AG04449 (cell line): Measurements from ENCODE around the gene AGPS.

ENCODE experiments used
- CTCF ChIA-PET: fragments of 350-600 bp; formaldehyde crosslinking; extraction: SDS; loops from one replicate; lab custom pipeline; 2021; ENCODE audit warnings: antibody characterized with exemption; lab: Yijun Ruan, JAX
- POLR2A ChIA-PET: fragments of 400-600, 350-600 bp; formaldehyde crosslinking; extraction: SDS; loops from one replicate; lab custom pipeline; 2020; ENCODE audit warnings: antibody characterized with exemption, inconsistent platforms; lab: Yijun Ruan, JAX
- DNase-seq: peaks from one replicate; pipeline ENCODE4 v3.0.0-alpha.2; 2010; ENCODE audit warnings: low read depth, low spot score
- H3K4me3 ChIP-seq: 2 replicates; pipeline ENCODE4 v1.5.1; 2011; ENCODE audit warnings: low read depth, mild to moderate bottlenecking, control low read depth, low read length
- TF ChIP-seq, protein P1 (sequence below): IDR thresholded peaks from one replicate; pipeline ENCODE4 v1.5.1; 2011; ENCODE audit warnings: mild to moderate bottlenecking, moderate library complexity, low read length, control low read depth, inconsistent platforms; ENCODE audit not compliant: insufficient read depth; ENCODE audit errors: missing control alignments

The AGPS gene

GRCh38 chr2:177568893-177569292, 176.3 kb downstream of the AGPS start:
- ChIA-PET CTCF (interaction anchor here (1.0 kb wide), 1 partner anchor 36 kb away, joined by 5 read pairs; no protein-coding TSS in a partner anchor), POLR2A (no interaction called here)
- TF ChIP-seq, protein P1, sequence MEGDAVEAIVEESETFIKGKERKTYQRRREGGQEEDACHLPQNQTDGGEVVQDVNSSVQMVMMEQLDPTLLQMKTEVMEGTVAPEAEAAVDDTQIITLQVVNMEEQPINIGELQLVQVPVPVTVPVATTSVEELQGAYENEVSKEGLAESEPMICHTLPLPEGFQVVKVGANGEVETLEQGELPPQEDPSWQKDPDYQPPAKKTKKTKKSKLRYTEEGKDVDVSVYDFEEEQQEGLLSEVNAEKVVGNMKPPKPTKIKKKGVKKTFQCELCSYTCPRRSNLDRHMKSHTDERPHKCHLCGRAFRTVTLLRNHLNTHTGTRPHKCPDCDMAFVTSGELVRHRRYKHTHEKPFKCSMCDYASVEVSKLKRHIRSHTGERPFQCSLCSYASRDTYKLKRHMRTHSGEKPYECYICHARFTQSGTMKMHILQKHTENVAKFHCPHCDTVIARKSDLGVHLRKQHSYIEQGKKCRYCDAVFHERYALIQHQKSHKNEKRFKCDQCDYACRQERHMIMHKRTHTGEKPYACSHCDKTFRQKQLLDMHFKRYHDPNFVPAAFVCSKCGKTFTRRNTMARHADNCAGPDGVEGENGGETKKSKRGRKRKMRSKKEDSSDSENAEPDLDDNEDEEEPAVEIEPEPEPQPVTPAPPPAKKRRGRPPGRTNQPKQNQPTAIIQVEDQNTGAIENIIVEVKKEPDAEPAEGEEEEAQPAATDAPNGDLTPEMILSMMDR, result no peak
- DNase-seq, result no peak
- H3K4me3 ChIP-seq, result no peak overlapping the region

- no peak overlapping the region for H3K4me3 ChIP-seq
- POLR2A ChIA-PET, result no interaction called here
- CTCF ChIA-PET, result no interaction called here
- TF ChIP-seq, protein P1, result no peak
- no peak for DNase-seq
These were observed 179.7 kb downstream of the AGPS start for GRCh38 chr2:177572236-177572671.

- CTCF ChIA-PET, result interaction anchor here (0.6 kb wide), 1 partner anchor 436 kb away, joined by 3 read pairs; no protein-coding TSS in a partner anchor
- TF ChIP-seq, protein P1, result no peak
- POLR2A ChIA-PET, result no interaction called here
- DNase-seq, result no peak
- H3K4me3 ChIP-seq, result no peak overlapping the region
These were observed 180.5 kb downstream of the AGPS start for GRCh38 chr2:177573120-177573519.

GRCh38 chr2:177574356-177574755, 181.8 kb downstream of the AGPS start:
- H3K4me3 ChIP-seq, result no peak overlapping the region
- no peak for DNase-seq
- ChIA-PET CTCF (interaction anchor here (1.7 kb wide), 1 partner anchor 30 kb away, joined by 8 read pairs; no protein-coding TSS in a partner anchor), POLR2A (interaction anchor here (0.6 kb wide), 1 partner anchor 166 kb away, joined by 4 read pairs; no protein-coding TSS in a partner anchor)
- TF ChIP-seq, protein P1, result no peak

DNA sequence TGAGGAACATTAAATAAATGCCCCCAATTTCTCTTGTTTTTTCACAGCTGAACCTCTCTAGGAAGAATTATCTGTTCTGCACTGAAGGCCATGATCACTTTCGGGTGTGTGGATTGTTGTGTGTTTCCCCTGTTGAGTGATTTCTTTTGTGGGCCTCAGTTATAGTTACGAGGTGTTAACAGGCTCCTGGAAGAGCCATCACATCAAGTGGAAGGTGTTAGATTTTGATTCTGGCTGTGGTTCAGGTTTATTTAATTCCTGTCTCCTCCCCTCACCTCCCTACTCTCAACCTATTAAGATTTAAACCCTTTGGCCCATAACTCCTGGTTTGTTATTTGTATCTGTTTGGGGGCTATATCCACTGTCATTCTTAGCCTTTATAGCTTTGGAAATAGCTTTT, 182.8 kb downstream of the AGPS start:
- no peak for DNase-seq
- no peak overlapping the region for H3K4me3 ChIP-seq
- POLR2A ChIA-PET, result no interaction called here
- TF ChIP-seq, protein P1, result no peak
- CTCF ChIA-PET, result no interaction called here

DNA sequence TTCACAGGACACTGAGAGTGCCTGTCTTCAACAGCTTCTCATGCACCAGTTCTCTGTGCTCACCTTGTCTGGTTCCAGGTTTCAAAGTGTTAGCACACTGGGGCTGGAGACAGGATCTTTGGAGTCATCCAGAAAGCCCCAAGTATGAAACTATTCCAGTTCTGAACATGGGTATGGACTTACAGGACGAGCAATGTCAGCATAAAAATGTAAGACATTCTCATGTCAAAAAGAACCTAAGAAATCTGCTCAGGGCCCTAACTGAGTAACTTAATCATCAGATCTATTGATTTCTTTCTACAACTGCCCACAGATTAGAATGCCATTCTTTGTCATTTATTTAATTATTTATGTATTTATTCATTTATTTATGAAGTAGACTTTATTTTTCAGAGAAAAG, 184.5 kb downstream of the AGPS start:
- CTCF ChIA-PET, result interaction anchor here (1.7 kb wide), 1 partner anchor 27 kb away, joined by 9 read pairs; no protein-coding TSS in a partner anchor

More for the DNA sequence above, 184.5 kb downstream of the AGPS start:
- no peak overlapping the region for H3K4me3 ChIP-seq
- TF ChIP-seq, protein P1, result no peak
- POLR2A ChIA-PET, result no interaction called here
- no peak for DNase-seq
